PC-9 (cell line): Measurements from ENCODE around the gene MEIS2. TPM values are rescaled to one million over a fixed set of nuclear protein-coding genes. Genes with fewer than 3 reads are reported as not detected.

Experiments
- BruUV-seq: library from RNA; stranded (reverse); fragments of 400-500 nt; replicated peaks from 2 replicates; lab custom pipeline; 2021; lab: Mats Ljungman, UMichigan
- CTCF ChIA-PET: fragments of 300-600 bp; sonication (Branson Sonifier 250); formaldehyde crosslinking; loops from one replicate; lab custom pipeline; 2022; ENCODE audit warnings: antibody characterized with exemption; lab: Charles Lee
- POLR2A ChIA-PET: fragments of 300-600 bp; sonication (Branson Sonifier 250); formaldehyde crosslinking; loops from one replicate; lab custom pipeline; 2022; ENCODE audit warnings: antibody characterized with exemption; ENCODE audit not compliant: unreplicated experiment; lab: Charles Lee
- DNase-seq, 2 experiments: peaks; one replicate each; pipeline versions ENCODE4 v3.0.0 to v3.0.0-alpha.2; 2015 to 2022; ENCODE audit warnings: mixed read lengths in 1 of 2
- H2AFZ ChIP-seq: fragments of 200-600 bp; sonication (generic); 2 replicates; pipeline ENCODE4 v1.8.1; 2017; ENCODE audit warnings: antibody characterized with exemption
- H3F3A ChIP-seq: fragments of 200-600 bp; sonication (generic); 2 replicates; pipeline ENCODE4 v1.8.1; 2017; ENCODE audit warnings: antibody characterized with exemption, mild to moderate bottlenecking, low read depth; ENCODE audit not compliant: insufficient read depth
- H3K27ac ChIP-seq: fragments of 200-600 bp; sonication (generic); 2 replicates; pipeline ENCODE4 v1.6.1; 2016; ENCODE audit warnings: mixed run types
- H3K27me3 ChIP-seq: fragments of 200-600 bp; sonication (generic); 2 replicates; pipeline ENCODE4 v1.6.1; 2016; ENCODE audit warnings: low read depth, mixed run types; ENCODE audit not compliant: insufficient read depth
- H3K36me3 ChIP-seq: fragments of 200-600 bp; sonication (generic); 2 replicates; pipeline ENCODE4 v1.6.1; 2016; ENCODE audit warnings: low read depth, mixed run types
- H3K4me1 ChIP-seq: fragments of 200-600 bp; sonication (generic); replicated peaks from 2 replicates; pipeline ENCODE4 v1.6.1; 2016; ENCODE audit warnings: mixed run types; ENCODE audit not compliant: insufficient read depth
- H3K4me2 ChIP-seq: fragments of 200-600 bp; sonication (generic); 2 replicates; pipeline ENCODE4 v1.6.1; 2017; ENCODE audit warnings: mixed run types
- H3K4me3 ChIP-seq: fragments of 200-600 bp; sonication (generic); 2 replicates; pipeline ENCODE4 v1.6.1; 2016; ENCODE audit warnings: mixed run types
- H3K79me2 ChIP-seq: fragments of 200-600 bp; sonication (generic); 2 replicates; pipeline ENCODE4 v1.6.1; 2017; ENCODE audit warnings: low read depth, mixed run types
- H3K9me2 ChIP-seq: fragments of 200-600 bp; sonication (generic); 2 replicates; pipeline ENCODE4 v1.8.1; 2017; ENCODE audit warnings: mild to moderate bottlenecking; ENCODE audit not compliant: insufficient read depth
- H3K9me3 ChIP-seq: fragments of 200-600 bp; sonication (generic); 2 replicates; pipeline ENCODE4 v1.8.1; 2016; ENCODE audit warnings: low read depth; ENCODE audit not compliant: insufficient read depth
- H4K20me1 ChIP-seq: fragments of 200-600 bp; sonication (generic); 2 replicates; pipeline ENCODE4 v1.8.1; 2017; ENCODE audit not compliant: insufficient read depth
- CTCF ChIP-seq: fragments of 200-600 bp; sonication (generic); conservative IDR thresholded peaks from 2 replicates; pipeline ENCODE4 v1.6.1; 2017; ENCODE audit warnings: mixed run types, antibody characterized with exemption, mild to moderate bottlenecking, moderate library complexity
- EZH2 ChIP-seq: fragments of 200-600 bp; sonication (generic); IDR thresholded peaks from 2 replicates; pipeline ENCODE4 v1.8.0; 2017; ENCODE audit warnings: antibody characterized with exemption, low read depth
- intact Hi-C: fragments of 100-400 bp; cut with micrococcal nuclease; formaldehyde crosslinking; loops from one replicate; pipeline ENCODE4 v1.10.0; 2022; ENCODE audit not compliant: unreplicated experiment
- total RNA-seq: library from RNA; stranded (reverse); gene quantifications from 2 replicates; pipeline ENCODE4 v1.2.3, GENCODE V29; 2021

MEIS2 gene
- total RNA-seq, 1 experiment from 2014 or later = 29.1 TPM

GRCh38 chr15:37095770-37096557 lies 4.4 kb downstream of the MEIS2 start:
- no TSS peak for BruUV-seq
- POLR2A ChIA-PET = interaction anchor here (0.7 kb wide), 1 partner anchor 1285 kb away, joined by 4 read pairs; no protein-coding TSS in a partner anchor
- H3K27me3 ChIP-seq = no peaks in the 10 kb centered on the region
- H3F3A ChIP-seq = peaks cover 4% of the 10 kb centered on the region
- H2AFZ ChIP-seq = no peak overlapping the region
- intact Hi-C loops = no loop called here
- TF ChIP-seq EZH2 (no peak), CTCF (no peak)
- no peak overlapping the region for H3K4me3 ChIP-seq
- peaks cover 12% of the 10 kb centered on the region; the same call in 1 of the 2 replicates for H3K36me3 ChIP-seq
- no peak for DNase-seq
- CTCF ChIA-PET = no interaction called here
- H3K27ac ChIP-seq = no peak overlapping the region
- no peaks in the 10 kb centered on the region for H3K9me3 ChIP-seq
- no peak overlapping the region for H3K4me2 ChIP-seq
- H4K20me1 ChIP-seq = no peaks in the 10 kb centered on the region
- peaks cover 31% of the 10 kb centered on the region for H3K79me2 ChIP-seq
- H3K4me1 ChIP-seq = peaks cover 8% of the 10 kb centered on the region; the same call in 1 of the 2 replicates
- no peaks in the 10 kb centered on the region for H3K9me2 ChIP-seq

- ChIA-PET CTCF (no interaction called here), POLR2A (interaction anchor here (0.7 kb wide), 1 partner anchor 1284 kb away, joined by 4 read pairs; no protein-coding TSS in a partner anchor)
- no peaks in the 10 kb centered on the region for H3F3A ChIP-seq
Measured at GRCh38 chr15:37094915-37095711, 5.2 kb downstream of the MEIS2 start.

More at GRCh38 chr15:37094915-37095711, 5.2 kb downstream of the MEIS2 start:
- Histone ChIP-seq H4K20me1 (no peaks in the 10 kb centered on the region), H3K27ac (no peak overlapping the region), H3K9me3 (no peaks in the 10 kb centered on the region), H3K4me3 (no peak overlapping the region), H3K27me3 (no peaks in the 10 kb centered on the region), H2AFZ (no peak overlapping the region), H3K4me1 (peaks cover 8% of the 10 kb centered on the region; the same call in 1 of the 2 replicates), H3K4me2 (no peak overlapping the region), H3K36me3 (peaks cover 12% of the 10 kb centered on the region; the same call in 1 of the 2 replicates), H3K79me2 (peaks cover 31% of the 10 kb centered on the region), H3K9me2 (no peaks in the 10 kb centered on the region)
- no peak for DNase-seq
- BruUV-seq = no TSS peak
- intact Hi-C loops = no loop called here
- no peak for TF ChIP-seq CTCF
- TF ChIP-seq EZH2 = no peak
